Neural progenitor cell (in vitro differentiated cells): ENCODE results near the gene FADS1.

Experiments
- EZH2 ChIP-seq: fragments of 200-600 bp; sonication (generic); IDR thresholded peaks from 2 replicates; pipeline ENCODE4 v1.6.1; 2017; ENCODE audit warnings: antibody characterized with exemption, mild to moderate bottlenecking, moderate library complexity
- TF ChIP-seq, protein P1 (sequence below): fragments of 200-600 bp; sonication (generic); IDR thresholded peaks from 2 replicates; pipeline ENCODE4 v1.5.1; 2017; ENCODE audit warnings: antibody characterized with exemption, mild to moderate bottlenecking

DNA sequence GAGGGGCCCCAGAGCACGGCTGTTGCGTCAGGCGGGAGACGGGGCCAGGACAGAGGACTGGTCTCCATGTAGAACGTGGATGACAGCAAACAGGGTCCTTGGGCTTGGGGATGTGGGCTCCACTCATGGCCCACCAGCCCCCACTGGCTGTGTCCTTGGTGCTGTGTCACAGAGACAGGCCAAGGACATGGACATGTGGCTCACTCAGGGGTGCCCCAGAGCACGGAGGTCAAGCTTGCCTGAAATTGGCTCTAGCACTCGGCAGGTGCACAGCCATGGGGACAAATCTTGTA, 25.7 kb upstream of the FADS1 start:
- TF ChIP-seq, protein P1, sequence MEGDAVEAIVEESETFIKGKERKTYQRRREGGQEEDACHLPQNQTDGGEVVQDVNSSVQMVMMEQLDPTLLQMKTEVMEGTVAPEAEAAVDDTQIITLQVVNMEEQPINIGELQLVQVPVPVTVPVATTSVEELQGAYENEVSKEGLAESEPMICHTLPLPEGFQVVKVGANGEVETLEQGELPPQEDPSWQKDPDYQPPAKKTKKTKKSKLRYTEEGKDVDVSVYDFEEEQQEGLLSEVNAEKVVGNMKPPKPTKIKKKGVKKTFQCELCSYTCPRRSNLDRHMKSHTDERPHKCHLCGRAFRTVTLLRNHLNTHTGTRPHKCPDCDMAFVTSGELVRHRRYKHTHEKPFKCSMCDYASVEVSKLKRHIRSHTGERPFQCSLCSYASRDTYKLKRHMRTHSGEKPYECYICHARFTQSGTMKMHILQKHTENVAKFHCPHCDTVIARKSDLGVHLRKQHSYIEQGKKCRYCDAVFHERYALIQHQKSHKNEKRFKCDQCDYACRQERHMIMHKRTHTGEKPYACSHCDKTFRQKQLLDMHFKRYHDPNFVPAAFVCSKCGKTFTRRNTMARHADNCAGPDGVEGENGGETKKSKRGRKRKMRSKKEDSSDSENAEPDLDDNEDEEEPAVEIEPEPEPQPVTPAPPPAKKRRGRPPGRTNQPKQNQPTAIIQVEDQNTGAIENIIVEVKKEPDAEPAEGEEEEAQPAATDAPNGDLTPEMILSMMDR, result no peak
- no peak for TF ChIP-seq EZH2
